IMR-90 (cell line): ENCODE measurements around the gene STAG1. TPM values are rescaled to one million over a fixed set of nuclear protein-coding genes. Genes with fewer than 3 reads are reported as not detected.

Source experiments
- ATAC-seq: fragments of 200-7000 bp; cut with Tn5 transposase; 2 replicates; pipeline ENCODE4 v1.9.1; 2020; ENCODE audit warnings: low read depth, mild to moderate bottlenecking, moderate library complexity
- BruUV-seq: library from RNA; stranded (reverse); fragments of 400-500 nt; replicated peaks from 2 replicates; lab custom pipeline; 2021; lab: Mats Ljungman, UMichigan
- CTCF ChIA-PET: fragments of 300-600 bp; formaldehyde crosslinking; extraction: SDS; loops from one replicate; lab custom pipeline; 2021; ENCODE audit warnings: antibody characterized with exemption; lab: Yijun Ruan, JAX
- POLR2A ChIA-PET: fragments of 300-600 bp; sonication (Branson Sonifier 250); formaldehyde crosslinking; loops from one replicate; lab custom pipeline; 2022; ENCODE audit warnings: antibody characterized with exemption; ENCODE audit not compliant: unreplicated experiment; lab: Charles Lee
- DNase-seq: peaks from one replicate; pipeline ENCODE4 v3.0.0; 2013
- H2AFZ ChIP-seq: replicated peaks from 2 replicates; pipeline ENCODE3; 2013; ENCODE audit warnings: low read length, mild to moderate bottlenecking; ENCODE audit not compliant: poor library complexity
- H2AK5ac ChIP-seq: 2 replicates; pipeline ENCODE4 v1.6.1; 2013; ENCODE audit warnings: low read depth, low read length, inconsistent platforms
- H2AK9ac ChIP-seq: replicated peaks from 2 replicates; pipeline ENCODE3; 2013; ENCODE audit warnings: mild to moderate bottlenecking, low read depth, low read length, moderate library complexity; ENCODE audit not compliant: poor library complexity
- H2BK120ac ChIP-seq: 2 replicates; pipeline ENCODE4 v1.6.1; 2013; ENCODE audit warnings: low read depth, low read length, inconsistent platforms
- H2BK15ac ChIP-seq: 3 replicates; pipeline ENCODE4 v1.6.1; 2013; ENCODE audit warnings: low read depth, low read length, inconsistent platforms
- H2BK20ac ChIP-seq: 2 replicates; pipeline ENCODE4 v1.6.1; 2013; ENCODE audit warnings: low read depth, mild to moderate bottlenecking, inconsistent platforms, low read length, moderate library complexity
- H2BK5ac ChIP-seq: 2 replicates; pipeline ENCODE4 v1.6.1; 2013; ENCODE audit warnings: mild to moderate bottlenecking, low read depth, low read length, inconsistent platforms; ENCODE audit not compliant: poor library complexity, severe bottlenecking
- H3K14ac ChIP-seq: replicated peaks from 2 replicates; pipeline ENCODE4 v1.6.1; 2013; ENCODE audit warnings: low read depth, low read length, inconsistent platforms
- H3K18ac ChIP-seq: 2 replicates; pipeline ENCODE4 v1.6.1; 2013; ENCODE audit warnings: low read depth, low read length, control low read depth
- H3K23ac ChIP-seq: 2 replicates; pipeline ENCODE4 v1.6.1; 2013; ENCODE audit warnings: low read depth, low read length, inconsistent platforms
- H3K27ac ChIP-seq: 2 replicates; pipeline ENCODE4 v1.5.1; 2013; ENCODE audit warnings: mild to moderate bottlenecking, control low read depth, low read length; ENCODE audit not compliant: insufficient read depth
- H3K27me3 ChIP-seq: 2 replicates; pipeline ENCODE4 v1.6.1; 2013; ENCODE audit warnings: low read length; ENCODE audit not compliant: control insufficient read depth, insufficient read depth
- H3K36me3 ChIP-seq: 2 replicates; pipeline ENCODE4 v1.6.1; 2013; ENCODE audit warnings: low read length, mixed read lengths; ENCODE audit not compliant: control insufficient read depth, insufficient read depth
- H3K4ac ChIP-seq: 2 replicates; pipeline ENCODE4 v1.6.1; 2013; ENCODE audit warnings: low read depth, low read length, inconsistent platforms
- H3K4me1 ChIP-seq: 2 replicates; pipeline ENCODE4 v1.6.1; 2013; ENCODE audit warnings: low read length, mixed read lengths; ENCODE audit not compliant: control insufficient read depth, insufficient read depth
- H3K4me2 ChIP-seq: 2 replicates; pipeline ENCODE4 v1.6.1; 2013; ENCODE audit warnings: low read depth, mild to moderate bottlenecking, control low read depth, low read length, moderate library complexity
- H3K4me3 ChIP-seq: 2 replicates; pipeline ENCODE4 v1.5.1; 2013; ENCODE audit warnings: low read depth, mild to moderate bottlenecking, control low read depth, low read length, moderate library complexity; ENCODE audit not compliant: insufficient read depth
- H3K56ac ChIP-seq: 2 replicates; pipeline ENCODE4 v1.6.1; 2013; ENCODE audit warnings: low read length, inconsistent platforms; ENCODE audit not compliant: insufficient read depth; ENCODE audit errors: extremely low read depth
- H3K79me1 ChIP-seq, 2 experiments: 2 replicates each; pipeline ENCODE4 v1.6.1; 2013; ENCODE audit warnings: low read length in 2 of 2, inconsistent platforms in 1 of 2, low read depth in 1 of 2
- H3K9ac ChIP-seq: 2 replicates; pipeline ENCODE4 v1.6.1; 2013; ENCODE audit warnings: low read depth, low read length, control low read depth
- H3K9me1 ChIP-seq: 2 replicates; pipeline ENCODE4 v1.6.1; 2013; ENCODE audit warnings: low read length, inconsistent platforms; ENCODE audit not compliant: insufficient read depth
- H3K9me3 ChIP-seq: 2 replicates; pipeline ENCODE4 v1.6.1; 2013; ENCODE audit warnings: low read length; ENCODE audit not compliant: control insufficient read depth, insufficient read depth
- H4K20me1 ChIP-seq: 2 replicates; pipeline ENCODE4 v1.6.1; 2013; ENCODE audit warnings: low read length, inconsistent platforms; ENCODE audit not compliant: insufficient read depth
- H4K5ac ChIP-seq: 2 replicates; pipeline ENCODE4 v1.6.1; 2013; ENCODE audit warnings: mild to moderate bottlenecking, low read depth, low read length, control low read depth
- H4K8ac ChIP-seq, 2 experiments: 2 replicates each; pipeline ENCODE4 v1.6.1; 2013; ENCODE audit warnings: low read depth in 2 of 2, low read length in 2 of 2, control low read depth in 1 of 2, inconsistent platforms in 1 of 2
- H4K91ac ChIP-seq: 2 replicates; pipeline ENCODE4 v1.6.1; 2013; ENCODE audit warnings: low read depth, low read length, inconsistent platforms; ENCODE audit not compliant: insufficient read depth
- BHLHE40 ChIP-seq: fragments of 150-350 bp; IDR thresholded peaks from 2 replicates; pipeline ENCODE4 v1.6.1; 2016; ENCODE audit warnings: mild to moderate bottlenecking, low read depth, low read length
- CEBPB ChIP-seq: IDR thresholded peaks from 2 replicates; pipeline ENCODE4 v1.6.1; 2012; ENCODE audit warnings: low read depth, low read length, improper control_type of control experiment
- CHD1 ChIP-seq: IDR thresholded peaks from 2 replicates; pipeline ENCODE4 v1.6.1; 2012; ENCODE audit warnings: low read depth, low read length, improper control_type of control experiment
- MAFK ChIP-seq: IDR thresholded peaks from 2 replicates; pipeline ENCODE4 v1.6.1; 2012; ENCODE audit warnings: low read depth, low read length, improper control_type of control experiment
- POLR2A ChIP-seq: IDR thresholded peaks from 2 replicates; pipeline ENCODE4 v1.6.1; 2012; ENCODE audit warnings: mild to moderate bottlenecking, low read depth, low read length
- RAD21 ChIP-seq: IDR thresholded peaks from 2 replicates; pipeline ENCODE4 v1.6.1; 2012; ENCODE audit warnings: low read length, improper control_type of control experiment
- USF2 ChIP-seq: fragments of 150-350 bp; IDR thresholded peaks from 2 replicates; pipeline ENCODE4 v1.6.1; 2017; ENCODE audit warnings: mild to moderate bottlenecking, antibody characterized with exemption, low read length, low read depth
- WGBS, 2 experiments: methylation state at CpG; one replicate each; pipeline versions ENCODE4 v1.1.5 to v1.1.7; 2013; ENCODE audit warnings: missing lambda C conversion rate in 2 of 2; ENCODE audit not compliant: insufficient read length in 1 of 2; ENCODE audit errors: extremely low coverage in 2 of 2; 5-methylcytosine and 5-hydroxymethylcytosine counted together
- dilution Hi-C: fragments of 300-500 bp; cut with HindIII; formaldehyde crosslinking; loops from one replicate; pipeline ENCODE4 v1.14.3; 2018; ENCODE audit warnings: low sequenced_read_pairs; ENCODE audit not compliant: unreplicated experiment
- in situ Hi-C: fragments of 300-500 bp; cut with MboI; formaldehyde crosslinking; loops from 3 replicates; pipeline ENCODE4 v1.14.3; 2019; ENCODE audit warnings: low sequenced_read_pairs, inconsistent platforms, mixed read lengths
- intact Hi-C: fragments of 100-400 bp; cut with micrococcal nuclease; formaldehyde crosslinking; loops from 2 replicates; pipeline ENCODE4 v1.10.0; 2022
- polyA plus RNA-seq, 3 experiments: library from polyadenylated mRNA; depleted of rRNA; stranded (reverse); fragments of >200 nt; gene quantifications; 2 replicates each; pipeline ENCODE4 v1.2.3, GENCODE V29; 2012; ENCODE audit warnings: low replicate concordance in 1 of 3
- total RNA-seq: library from RNA; depleted of rRNA; stranded (reverse); fragments of >200 nt; gene quantifications from 2 replicates; pipeline ENCODE4 v1.2.3, GENCODE V29; 2012
- TF ChIP-seq, protein P1 (sequence below): conservative IDR thresholded peaks from 2 replicates; pipeline ENCODE4 v1.5.1; 2012; ENCODE audit warnings: mild to moderate bottlenecking, low read depth, low read length, improper control_type of control experiment

STAG1 gene
- total and polyA plus RNA-seq, 2 of the 4 experiments (the other 2 are of a cell fraction), result 9.6 to 32.3 TPM

DNA sequence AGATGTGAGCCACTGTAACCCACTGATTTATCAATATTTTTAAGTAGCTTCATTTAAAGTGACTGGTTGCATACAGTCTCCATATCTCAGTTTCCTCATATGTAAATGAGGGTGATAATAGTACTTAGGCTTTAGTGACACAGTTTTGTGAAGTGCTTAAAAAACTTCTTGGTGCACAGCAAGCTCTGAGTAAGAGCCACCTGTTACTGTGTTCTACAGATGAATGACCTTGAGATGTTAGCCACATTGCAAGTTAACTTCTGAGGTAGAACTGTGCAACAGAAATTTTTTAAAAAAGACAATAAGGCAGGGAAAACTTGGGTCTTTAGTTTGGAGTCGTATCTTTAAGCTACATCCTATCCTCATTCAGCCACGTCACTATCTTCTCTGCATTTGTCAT, 458.9 kb downstream of the STAG1 start:
- Histone ChIP-seq H2BK15ac (no peak overlapping the region), H3K36me3 (peaks cover 14% of the 10 kb centered on the region; the same call in 1 of the 2 replicates), H3K4ac (no peak overlapping the region), H3K23ac (no peak overlapping the region), H3K18ac (no peak overlapping the region), H3K56ac (no peak overlapping the region), H3K4me1 (no peaks in the 10 kb centered on the region), H2BK20ac (no peak overlapping the region), H3K9me1 (no peaks in the 10 kb centered on the region), H2BK120ac (no peak overlapping the region), H3K27ac (no peak overlapping the region), H4K91ac (no peak overlapping the region), H3K27me3 (no peaks in the 10 kb centered on the region), H3K79me1 (0 out of 4 replicates have a peak, but pooled peaks cover 0 to 3% of the 10 kb centered on the region in 2 experiments), H3K9me3 (no peaks in the 10 kb centered on the region), H3K14ac (no peak overlapping the region), H3K4me3 (no peak overlapping the region), H3K4me2 (no peak overlapping the region), H2BK5ac (no peak overlapping the region), H2AK9ac (no peak overlapping the region), H2AK5ac (no peak overlapping the region), H4K20me1 (no peaks in the 10 kb centered on the region), H3K9ac (no peak overlapping the region), H4K8ac (no peak overlapping the region), H4K5ac (no peak overlapping the region), H2AFZ (no peak overlapping the region)
- TF ChIP-seq CEBPB, result no peak
- no peak for TF ChIP-seq USF2
- TF ChIP-seq, protein P1, sequence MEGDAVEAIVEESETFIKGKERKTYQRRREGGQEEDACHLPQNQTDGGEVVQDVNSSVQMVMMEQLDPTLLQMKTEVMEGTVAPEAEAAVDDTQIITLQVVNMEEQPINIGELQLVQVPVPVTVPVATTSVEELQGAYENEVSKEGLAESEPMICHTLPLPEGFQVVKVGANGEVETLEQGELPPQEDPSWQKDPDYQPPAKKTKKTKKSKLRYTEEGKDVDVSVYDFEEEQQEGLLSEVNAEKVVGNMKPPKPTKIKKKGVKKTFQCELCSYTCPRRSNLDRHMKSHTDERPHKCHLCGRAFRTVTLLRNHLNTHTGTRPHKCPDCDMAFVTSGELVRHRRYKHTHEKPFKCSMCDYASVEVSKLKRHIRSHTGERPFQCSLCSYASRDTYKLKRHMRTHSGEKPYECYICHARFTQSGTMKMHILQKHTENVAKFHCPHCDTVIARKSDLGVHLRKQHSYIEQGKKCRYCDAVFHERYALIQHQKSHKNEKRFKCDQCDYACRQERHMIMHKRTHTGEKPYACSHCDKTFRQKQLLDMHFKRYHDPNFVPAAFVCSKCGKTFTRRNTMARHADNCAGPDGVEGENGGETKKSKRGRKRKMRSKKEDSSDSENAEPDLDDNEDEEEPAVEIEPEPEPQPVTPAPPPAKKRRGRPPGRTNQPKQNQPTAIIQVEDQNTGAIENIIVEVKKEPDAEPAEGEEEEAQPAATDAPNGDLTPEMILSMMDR, result no peak
- TF ChIP-seq POLR2A, result no peak
- no peak for TF ChIP-seq RAD21
- TF ChIP-seq BHLHE40, result no peak
- no peak for TF ChIP-seq CHD1
- TF ChIP-seq MAFK, result no peak
- ChIA-PET CTCF (no interaction called here), POLR2A (no interaction called here)
- no CpG with 5 or more reads among the region's 2 CpGs for WGBS, 2 experiments
- ATAC-seq, result no peak
- in situ Hi-C loops, result no loop called here
- intact Hi-C loops, result no loop called here
- BruUV-seq, result no TSS peak
- no peak for DNase-seq
- dilution Hi-C loops, result no loop called here
